A549 (cell line): ENCODE results near the gene SESN3.

Experiments
- CHD2 ChIP-seq: fragments of 150-350 bp; IDR thresholded peaks from 2 replicates; pipeline ENCODE4 v1.6.1; 2014; ENCODE audit warnings: low read length; ENCODE audit not compliant: partially characterized antibody
- CTCF ChIP-seq: fragments of >200 bp; sonication (Bioruptor Twin); formaldehyde crosslinking; IDR thresholded peaks from 3 replicates; pipeline ENCODE4 v1.5.1; 2016
- EHF ChIP-seq: fragments of 250-450 bp; sonication (Bioruptor Pico); IDR thresholded peaks from 2 replicates; pipeline ENCODE4 v1.5.0; 2020; ENCODE audit warnings: mild to moderate bottlenecking
- EP300 ChIP-seq, 2 experiments: fragments of >200 bp; sonication (Bioruptor Twin); formaldehyde crosslinking; IDR thresholded peaks; 2 replicates in 1 of 2; 3 replicates in 1 of 2; pipeline ENCODE4 v1.6.1; 2016 to 2017
- JUN ChIP-seq, 2 experiments: fragments of >200 bp; sonication (Bioruptor Twin); formaldehyde crosslinking; IDR thresholded peaks; 2 replicates in 1 of 2; 3 replicates in 1 of 2; pipeline ENCODE4 v1.6.1; 2016 to 2017
- POLR2A ChIP-seq: IDR thresholded peaks from 2 replicates; pipeline ENCODE4 v1.6.1; 2012; ENCODE audit warnings: mild to moderate bottlenecking, low read length
- RAD21 ChIP-seq, 2 experiments: fragments of >200 bp in 1 of 2; sonication (Bioruptor Twin) in 1 of 2; formaldehyde crosslinking in 1 of 2; IDR thresholded peaks in 1 of 2; conservative IDR thresholded peaks in 1 of 2; 2 replicates in 1 of 2; 3 replicates in 1 of 2; pipeline ENCODE4 v1.6.1; 2012 to 2018; ENCODE audit warnings: inconsistent platforms in 1 of 2
- RCOR1 ChIP-seq: fragments of 150-350 bp; IDR thresholded peaks from 2 replicates; pipeline ENCODE4 v1.6.1; 2014; ENCODE audit warnings: antibody characterized with exemption, low read length, low read depth
- SMC3 ChIP-seq: fragments of >200 bp; sonication (Bioruptor Twin); formaldehyde crosslinking; IDR thresholded peaks from 3 replicates; pipeline ENCODE4 v1.6.1; 2018; ENCODE audit warnings: inconsistent platforms
- TF ChIP-seq, protein P1 (sequence below): fragments of 150-350 bp; IDR thresholded peaks from 2 replicates; pipeline ENCODE4 v1.6.1; 2014; ENCODE audit warnings: low read depth, mild to moderate bottlenecking, low read length
- TF ChIP-seq, protein P2 (sequence below): fragments of 200-600 bp; sonication (generic); IDR thresholded peaks from 2 replicates; pipeline ENCODE4 v1.6.1; 2016; ENCODE audit warnings: antibody characterized with exemption, mild to moderate bottlenecking, moderate library complexity

- TF ChIP-seq EHF (CRISPR knock-in tag) (no peak), SMC3 (no peak), JUN (IDR thresholded peaks at IDR 0.05) (no peak), CTCF (no peak), RAD21 (conservative IDR thresholded peaks at IDR 0.05 in 1 of 2, IDR thresholded peaks at IDR 0.05 in 1 of 2) (no peak), RCOR1 (no peak), EP300 (IDR thresholded peaks at IDR 0.05) (no peak), CHD2 (no peak), POLR2A (no peak)
- TF ChIP-seq, protein P1, sequence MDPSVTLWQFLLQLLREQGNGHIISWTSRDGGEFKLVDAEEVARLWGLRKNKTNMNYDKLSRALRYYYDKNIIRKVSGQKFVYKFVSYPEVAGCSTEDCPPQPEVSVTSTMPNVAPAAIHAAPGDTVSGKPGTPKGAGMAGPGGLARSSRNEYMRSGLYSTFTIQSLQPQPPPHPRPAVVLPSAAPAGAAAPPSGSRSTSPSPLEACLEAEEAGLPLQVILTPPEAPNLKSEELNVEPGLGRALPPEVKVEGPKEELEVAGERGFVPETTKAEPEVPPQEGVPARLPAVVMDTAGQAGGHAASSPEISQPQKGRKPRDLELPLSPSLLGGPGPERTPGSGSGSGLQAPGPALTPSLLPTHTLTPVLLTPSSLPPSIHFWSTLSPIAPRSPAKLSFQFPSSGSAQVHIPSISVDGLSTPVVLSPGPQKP: no peak
- TF ChIP-seq, protein P2, sequence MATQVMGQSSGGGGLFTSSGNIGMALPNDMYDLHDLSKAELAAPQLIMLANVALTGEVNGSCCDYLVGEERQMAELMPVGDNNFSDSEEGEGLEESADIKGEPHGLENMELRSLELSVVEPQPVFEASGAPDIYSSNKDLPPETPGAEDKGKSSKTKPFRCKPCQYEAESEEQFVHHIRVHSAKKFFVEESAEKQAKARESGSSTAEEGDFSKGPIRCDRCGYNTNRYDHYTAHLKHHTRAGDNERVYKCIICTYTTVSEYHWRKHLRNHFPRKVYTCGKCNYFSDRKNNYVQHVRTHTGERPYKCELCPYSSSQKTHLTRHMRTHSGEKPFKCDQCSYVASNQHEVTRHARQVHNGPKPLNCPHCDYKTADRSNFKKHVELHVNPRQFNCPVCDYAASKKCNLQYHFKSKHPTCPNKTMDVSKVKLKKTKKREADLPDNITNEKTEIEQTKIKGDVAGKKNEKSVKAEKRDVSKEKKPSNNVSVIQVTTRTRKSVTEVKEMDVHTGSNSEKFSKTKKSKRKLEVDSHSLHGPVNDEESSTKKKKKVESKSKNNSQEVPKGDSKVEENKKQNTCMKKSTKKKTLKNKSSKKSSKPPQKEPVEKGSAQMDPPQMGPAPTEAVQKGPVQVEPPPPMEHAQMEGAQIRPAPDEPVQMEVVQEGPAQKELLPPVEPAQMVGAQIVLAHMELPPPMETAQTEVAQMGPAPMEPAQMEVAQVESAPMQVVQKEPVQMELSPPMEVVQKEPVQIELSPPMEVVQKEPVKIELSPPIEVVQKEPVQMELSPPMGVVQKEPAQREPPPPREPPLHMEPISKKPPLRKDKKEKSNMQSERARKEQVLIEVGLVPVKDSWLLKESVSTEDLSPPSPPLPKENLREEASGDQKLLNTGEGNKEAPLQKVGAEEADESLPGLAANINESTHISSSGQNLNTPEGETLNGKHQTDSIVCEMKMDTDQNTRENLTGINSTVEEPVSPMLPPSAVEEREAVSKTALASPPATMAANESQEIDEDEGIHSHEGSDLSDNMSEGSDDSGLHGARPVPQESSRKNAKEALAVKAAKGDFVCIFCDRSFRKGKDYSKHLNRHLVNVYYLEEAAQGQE: no peak
These were observed 92.6 kb downstream of the SESN3 start for GRCh38 chr11:95138448-95138847.
